Hematopoietic multipotent progenitor cell treated with erythropoietin and hydrocortisone succinate and interleukin-3 and kit ligand, for 8 days (in vitro differentiated cells): ENCODE measurements around the gene CHRND.
"Not testable (repeated sequence)": the region's sequence is repeated elsewhere in the genome, so short reads cannot be mapped to it uniquely, and the experiment has no call there.

Experiments used
- DNase-seq: peaks from one replicate; pipeline ENCODE4 v3.0.0-alpha.2; 2015

The CHRND gene

DNA sequence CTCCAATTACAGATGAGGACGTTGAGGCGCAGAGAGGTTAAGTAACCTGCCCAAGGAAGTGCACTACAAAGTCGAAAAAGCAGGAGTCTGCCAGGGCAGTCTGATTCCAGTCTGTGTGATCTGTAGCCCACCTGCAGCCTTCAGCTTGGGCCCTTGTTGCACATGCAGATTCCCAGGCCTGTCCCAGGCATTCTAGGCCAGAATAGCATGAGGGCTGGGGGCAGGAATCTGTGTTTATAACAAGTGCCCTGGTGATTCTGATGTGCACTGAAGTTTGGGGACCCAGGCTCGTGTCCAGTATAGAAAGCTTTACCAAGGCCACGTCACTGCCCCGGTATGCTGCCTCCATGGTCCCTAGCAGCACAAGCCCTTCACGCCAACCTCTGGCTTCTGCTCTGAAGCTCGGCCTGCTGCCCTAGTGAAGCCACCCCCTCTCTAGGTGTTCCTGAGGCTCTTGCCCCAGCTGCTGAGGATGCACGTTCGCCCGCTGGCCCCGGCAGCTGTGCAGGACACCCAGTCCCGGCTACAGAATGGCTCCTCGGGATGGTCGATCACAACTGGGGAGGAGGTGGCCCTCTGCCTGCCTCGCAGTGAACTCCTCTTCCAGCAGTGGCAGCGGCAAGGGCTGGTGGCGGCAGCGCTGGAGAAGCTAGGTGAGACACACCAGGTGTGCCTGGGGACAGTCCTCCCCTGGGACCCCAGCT, 18.1 kb downstream of the CHRND start:
- no peak for DNase-seq

DNA sequence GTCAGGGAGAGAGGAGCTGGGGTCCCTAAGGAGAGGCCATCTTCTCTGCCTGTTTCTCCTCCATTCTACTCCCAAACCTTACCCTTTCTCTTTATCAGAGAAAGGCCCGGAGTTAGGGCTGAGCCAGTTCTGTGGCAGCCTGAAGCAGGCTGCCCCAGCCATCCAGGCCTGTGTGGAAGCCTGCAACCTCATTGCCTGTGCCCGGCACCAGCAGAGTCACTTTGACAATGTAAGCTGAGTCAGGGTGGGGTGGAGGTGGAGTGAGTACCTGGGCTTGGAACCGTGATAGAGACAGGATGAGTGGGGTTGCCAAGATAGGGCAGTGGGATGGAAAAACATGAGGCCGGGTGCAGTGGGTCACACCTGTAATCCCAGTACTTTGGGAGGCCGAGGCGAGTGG, 18.7 kb downstream of the CHRND start:
- no peak for DNase-seq

DNA sequence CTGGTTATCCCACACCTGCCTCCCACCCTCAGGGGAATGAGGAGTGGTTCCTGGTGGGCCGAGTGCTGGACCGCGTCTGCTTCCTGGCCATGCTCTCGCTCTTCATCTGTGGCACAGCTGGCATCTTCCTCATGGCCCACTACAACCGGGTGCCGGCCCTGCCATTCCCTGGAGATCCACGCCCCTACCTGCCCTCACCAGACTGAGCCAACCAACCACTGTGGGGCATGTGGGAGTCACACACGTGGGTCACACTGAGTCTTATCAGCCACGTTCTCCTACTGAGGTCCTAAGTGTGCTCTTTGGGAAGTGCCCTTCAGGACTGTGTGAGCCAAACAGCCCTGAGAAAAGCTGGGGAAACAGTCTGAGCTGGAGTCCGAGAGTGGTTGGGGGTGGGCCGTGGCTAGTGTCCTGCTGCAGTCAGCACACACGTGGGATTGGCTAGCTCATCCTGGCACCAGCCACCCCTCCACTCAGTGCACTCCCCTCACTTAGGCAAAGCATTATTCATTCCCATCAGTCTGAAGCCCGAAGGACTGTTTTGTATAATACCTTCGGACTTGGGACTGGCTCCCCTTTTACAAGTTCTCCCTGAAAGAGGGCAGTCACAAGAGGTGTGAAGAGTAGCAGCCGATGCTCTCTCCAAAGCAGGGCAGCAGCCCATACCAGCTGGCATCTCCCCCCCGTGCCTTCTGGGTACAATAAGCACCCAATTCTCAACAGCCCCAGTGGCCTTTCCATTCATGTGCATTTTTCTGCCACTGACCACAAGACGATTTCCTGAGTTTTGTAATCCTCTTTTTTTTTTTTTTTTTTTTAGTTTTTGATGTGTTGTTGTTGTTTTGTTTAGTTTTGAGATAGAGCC, 19.8 kb downstream of the CHRND start:
- DNase-seq, result no peak

DNA sequence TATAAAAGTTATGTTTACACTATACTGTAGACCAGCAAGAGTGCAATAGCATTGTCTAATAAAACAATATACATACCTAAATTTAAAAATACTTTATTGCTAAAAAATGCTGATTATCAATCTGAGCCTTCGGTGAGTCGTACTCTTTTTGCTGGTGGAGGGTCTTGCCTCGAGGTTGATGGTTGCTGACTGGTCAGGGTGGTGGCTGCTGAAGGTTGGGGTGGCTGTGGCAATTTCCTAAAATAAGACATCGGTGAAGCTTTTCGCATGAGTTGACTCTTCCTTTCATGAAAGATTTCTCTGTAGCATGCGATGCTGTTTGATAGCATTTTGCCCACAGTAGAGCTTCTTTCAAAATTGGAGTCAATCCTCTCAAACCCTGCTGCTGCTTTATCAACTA, 22.0 kb downstream of the CHRND start:
- no peak for DNase-seq

DNA sequence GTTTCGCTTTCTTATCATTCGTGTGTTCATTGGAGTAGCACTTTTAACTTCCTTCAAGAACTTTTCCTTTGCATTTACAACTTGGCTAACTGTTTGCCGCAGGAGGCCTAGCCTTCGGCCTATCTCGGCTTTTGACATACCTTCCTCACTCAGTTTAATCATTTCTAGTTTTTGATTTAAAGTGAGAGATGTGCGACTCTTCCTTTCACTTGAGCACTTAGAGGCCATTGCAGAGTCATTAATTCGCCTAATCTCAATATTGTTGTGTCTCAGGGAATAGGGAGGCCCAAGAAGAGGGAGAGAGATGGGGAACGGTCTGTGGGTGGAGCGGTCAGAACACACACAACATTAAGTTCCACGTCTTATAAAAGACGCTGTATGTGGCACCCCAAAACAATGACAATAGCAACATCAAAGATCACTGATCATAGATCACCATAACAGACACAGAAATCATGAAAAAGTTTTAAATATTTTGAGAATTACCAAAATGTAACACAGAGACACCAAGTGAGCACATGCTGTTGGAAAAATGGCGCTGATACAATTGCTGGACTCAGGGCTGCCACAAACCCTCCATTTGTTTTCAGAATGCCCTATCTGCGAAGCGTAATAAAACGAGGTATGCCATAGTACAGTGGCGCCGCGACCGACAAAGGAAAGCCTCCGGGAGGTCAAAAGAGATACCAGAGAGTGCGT, 23.8 kb downstream of the CHRND start:
- peak; percentile 31 for DNase-seq

DNA sequence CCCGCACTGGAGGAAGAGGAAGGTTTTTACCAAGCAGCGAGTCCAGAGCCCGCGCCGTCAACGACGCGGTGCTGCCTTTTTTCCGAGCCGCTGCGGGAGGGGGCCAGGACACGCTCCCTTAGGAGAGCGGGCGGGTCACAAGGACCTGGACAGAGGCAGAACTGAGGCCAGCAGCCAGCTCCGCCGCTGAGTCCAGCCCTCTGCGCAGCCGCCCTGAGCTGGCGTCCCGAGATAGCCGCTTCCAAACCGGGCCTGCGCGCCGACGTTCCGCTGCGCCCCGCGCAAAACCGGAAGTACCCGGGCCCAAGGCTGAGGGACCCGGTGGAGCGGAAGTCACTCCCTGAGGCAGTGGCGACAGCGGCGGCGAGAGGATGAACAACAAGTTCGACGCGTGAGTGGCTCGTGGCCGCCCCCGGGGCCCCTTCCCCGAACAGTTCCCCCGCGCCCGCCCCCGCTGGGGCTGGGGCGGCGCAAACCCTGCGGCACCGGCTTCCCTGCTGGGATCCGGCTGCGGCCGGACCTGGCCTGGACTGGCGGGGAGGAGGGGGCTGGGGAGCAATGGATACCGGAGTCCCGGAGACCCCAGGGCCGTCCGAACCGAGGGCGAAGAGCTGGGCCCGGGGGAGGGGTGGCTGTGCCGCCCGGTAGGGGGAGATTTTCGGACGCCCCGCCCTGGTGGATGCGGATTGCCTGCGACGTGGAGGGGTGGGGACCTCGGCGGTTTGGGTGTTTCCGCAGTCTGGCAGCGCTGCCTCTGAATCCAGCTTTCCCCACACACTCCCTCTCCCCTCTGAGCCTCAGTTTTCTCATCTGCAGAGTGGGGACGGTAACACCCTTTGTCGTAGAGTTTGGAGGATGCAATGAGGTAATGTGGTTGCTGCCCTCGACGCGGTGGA, 24.6 kb downstream of the CHRND start, which contains the start of the genes EIF4E2 and TIGD1:
Gene EIF4E2 (plus strand): TSS at position 336 of the 896 bp plus-strand sequence. CDS start 36 bp downstream, at position 372.
Gene TIGD1 (minus strand): TSS at position 204 of the 896 bp plus-strand sequence. CDS start 675 bp downstream, outside the sequence.
- DNase-seq, result peak; percentile 92

DNA sequence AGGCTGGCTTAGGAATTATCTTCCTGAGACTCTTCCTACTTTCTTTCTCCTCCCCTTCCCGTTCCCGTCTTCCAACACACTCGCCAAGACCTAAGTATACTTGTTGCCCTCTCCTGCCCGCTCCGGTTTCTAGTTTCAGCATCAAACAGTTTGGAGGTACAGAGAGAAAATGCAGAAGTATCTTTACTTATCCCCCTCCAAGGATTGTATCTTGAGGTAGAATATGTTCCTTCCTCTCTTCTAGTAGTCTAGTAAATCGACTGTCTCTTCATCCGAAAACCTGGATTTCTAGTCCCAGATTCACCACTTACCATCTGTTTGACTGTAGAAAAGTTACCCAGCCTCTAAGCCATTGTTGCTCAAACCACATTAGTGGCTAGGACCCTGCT, 25.3 kb downstream of the CHRND start:
- peak; percentile 30 for DNase-seq

DNA sequence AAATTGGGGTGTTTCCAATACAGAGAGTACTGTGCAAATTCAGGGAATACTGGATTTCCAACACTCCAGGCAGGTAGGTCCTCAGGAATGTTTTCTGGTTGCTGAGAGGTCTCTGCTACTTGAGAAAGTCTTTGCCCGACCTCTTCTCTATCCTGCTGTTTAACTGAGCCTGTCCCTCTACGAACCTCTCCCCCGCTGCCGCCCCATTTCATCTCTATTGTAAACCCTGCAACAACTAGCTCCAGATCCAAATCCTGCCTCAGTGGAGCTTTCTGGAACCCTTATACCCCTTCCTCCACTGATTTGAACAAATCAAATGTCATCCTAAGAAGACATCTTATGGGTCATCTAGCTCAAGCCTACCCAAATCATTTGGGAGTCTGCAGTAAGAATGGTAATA, 25.8 kb downstream of the CHRND start:
- no peak for DNase-seq

DNA sequence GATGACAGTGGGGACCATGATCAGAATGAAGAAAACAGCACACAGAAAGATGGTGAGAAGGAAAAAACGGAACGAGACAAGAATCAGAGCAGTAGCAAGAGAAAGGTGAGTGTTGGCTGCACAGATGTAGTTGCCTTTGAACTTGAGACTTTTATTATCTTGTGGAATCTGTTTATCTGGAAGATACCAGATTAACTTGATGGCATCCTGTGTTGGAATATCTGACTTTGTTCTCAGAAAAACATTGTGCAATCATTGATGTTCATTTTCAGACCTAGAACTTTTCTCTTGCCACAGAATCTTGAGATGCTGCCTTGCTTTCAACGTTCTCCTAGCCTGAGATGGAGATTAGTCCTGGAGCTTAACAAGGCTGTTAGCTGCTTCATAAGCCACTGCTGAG, 30.5 kb downstream of the CHRND start:
- DNase-seq, result no peak

DNA sequence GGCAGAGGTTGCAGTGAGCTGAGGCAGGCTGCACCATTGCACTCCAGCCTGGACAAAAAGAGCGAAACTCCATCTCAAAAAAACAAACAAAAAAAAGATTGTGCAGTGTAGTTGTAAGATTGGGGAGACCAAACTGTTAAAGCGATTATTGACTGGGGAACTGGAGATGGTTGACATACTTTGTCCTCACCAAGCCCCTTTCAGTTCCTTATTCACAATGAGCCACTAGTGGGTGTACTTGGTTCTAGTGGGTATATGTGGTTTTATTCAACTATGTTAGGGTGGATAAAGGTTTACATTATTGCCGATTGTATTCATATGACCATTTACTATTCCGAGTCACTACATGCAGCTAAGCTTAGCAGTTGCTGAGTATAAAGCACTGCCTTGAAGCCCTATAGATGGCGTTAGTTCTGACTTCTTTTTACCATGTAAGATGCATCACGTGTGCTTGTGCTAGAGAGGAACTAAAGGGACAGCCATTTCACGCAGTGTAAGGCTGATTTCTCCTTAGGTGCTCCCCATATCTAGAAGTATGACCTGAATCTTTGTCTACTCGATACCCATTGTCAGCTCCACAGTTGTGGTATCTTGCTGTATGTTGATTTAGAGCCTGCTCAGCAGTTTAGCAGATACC, 36.7 kb downstream of the CHRND start:
- no peak for DNase-seq

DNA sequence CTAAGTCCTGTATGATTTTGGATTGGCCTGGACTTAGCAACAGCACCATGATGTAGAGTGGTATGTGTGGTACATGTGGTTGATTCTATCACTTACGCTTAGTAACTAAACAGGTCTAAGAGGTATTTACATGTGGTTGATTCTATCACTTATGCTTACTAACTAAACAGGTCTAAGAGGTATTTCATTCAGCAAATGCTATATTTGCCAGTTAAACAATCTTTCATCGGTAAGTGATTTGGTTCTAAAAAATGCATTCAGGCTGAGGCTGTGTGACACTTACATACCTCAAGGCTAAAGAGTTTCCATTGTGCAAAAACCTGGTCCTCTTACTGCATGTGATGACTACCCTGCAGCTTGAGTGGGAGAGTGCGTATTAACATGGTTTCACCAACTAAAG, 37.6 kb downstream of the CHRND start:
- DNase-seq, result no peak

DNA sequence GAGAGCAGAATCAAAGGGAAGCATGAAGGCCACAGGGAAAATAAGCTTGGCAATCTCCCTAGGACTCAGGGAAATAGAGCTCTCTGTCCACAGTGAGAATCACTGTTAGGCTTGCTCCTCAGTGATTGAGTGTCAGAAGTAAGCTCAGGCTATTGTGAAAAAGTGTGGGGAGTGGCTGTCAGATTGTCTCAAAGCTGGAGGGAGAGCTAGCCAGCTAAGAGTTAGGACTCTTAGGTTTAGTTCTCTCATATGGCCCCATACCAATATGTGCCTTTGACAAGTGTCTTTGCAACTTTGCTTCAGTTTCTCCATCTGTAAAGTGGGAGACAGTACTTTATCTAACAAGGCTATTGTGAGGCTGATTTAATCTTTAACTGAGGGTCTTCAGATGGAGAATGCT, 41.8 kb downstream of the CHRND start:
- peak; percentile 56 for DNase-seq

DNA sequence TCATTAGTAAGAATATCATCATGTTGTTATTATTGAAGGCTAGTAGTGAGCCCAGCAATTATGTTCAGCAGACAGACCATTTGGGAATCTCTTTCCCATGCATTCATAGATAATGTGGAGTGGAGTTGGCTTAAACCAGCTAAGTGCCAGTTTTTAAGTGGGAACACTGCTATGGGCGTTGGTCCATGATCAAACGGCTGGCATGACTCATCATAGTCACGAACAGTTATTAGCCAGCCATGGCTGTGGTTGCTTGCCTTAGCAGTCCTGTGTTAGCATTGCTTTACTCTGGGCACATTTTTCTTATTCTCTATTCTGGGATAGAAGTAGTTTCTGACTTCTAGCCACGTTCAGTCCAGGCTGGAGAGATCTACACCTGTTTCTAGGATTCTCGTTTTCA, 42.2 kb downstream of the CHRND start:
- peak; percentile 89 for DNase-seq

DNA sequence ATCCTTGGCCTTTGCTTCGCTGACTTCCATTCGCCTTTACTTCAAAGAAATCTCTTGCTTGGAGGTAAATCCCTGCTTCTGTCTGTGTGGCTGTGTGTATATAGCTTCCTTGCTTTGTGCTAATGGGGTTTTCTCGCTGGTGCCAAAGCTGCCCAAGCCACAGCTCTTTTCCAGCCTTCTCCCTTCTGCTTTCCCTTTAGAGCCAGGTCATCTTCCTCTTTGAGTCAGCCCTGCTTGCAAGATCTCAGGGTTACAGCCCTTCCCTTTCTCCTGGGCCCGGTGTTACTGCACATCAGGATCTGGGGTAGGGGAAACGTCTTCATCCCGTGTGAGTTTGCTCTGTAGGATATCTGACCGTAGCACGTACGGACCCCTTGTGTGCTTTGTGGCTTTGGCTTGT, 43.6 kb downstream of the CHRND start:
- no peak for DNase-seq

DNA sequence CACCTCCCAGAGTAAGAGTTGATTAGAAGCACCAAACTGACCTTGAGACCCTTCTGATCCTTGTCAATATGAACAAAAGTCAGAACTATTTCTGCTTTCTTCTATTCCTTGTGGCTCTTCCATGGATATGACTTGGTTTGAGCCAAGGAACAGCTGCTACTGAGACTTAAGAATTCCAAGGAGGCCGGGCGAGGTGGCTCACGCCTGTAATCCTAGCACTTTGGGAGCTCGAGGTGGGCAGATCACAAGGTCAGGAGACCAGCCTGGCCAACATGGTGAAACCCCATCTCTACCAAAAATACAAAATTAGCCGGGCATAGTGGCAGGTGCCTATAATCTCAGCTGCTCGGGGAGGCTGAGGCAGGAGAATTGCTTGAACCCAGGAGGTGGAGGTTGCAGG, 44.5 kb downstream of the CHRND start:
- not testable (repeated sequence) for DNase-seq

DNA sequence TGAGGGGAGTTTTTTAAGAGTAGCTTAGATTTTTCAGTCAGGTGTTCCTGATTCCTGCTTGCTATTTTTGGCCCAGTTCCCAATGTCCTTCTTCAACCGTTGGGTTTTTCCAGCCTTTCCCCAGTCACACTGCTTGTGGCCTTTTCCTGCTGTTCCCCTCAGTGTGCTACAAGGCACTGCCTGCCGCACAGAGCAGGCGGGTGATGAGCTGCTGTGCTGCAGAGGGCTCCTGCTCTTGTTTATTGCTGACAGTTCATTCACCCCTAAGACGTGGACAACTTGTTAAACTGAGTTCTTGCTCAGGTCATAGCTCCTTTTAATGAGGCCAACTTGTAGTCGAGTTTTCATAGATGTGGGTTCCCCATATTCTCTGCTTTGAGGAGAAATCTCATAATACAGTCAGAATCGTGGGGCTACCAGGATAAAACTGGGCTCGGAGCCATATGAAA, 45.1 kb downstream of the CHRND start:
- DNase-seq, result no peak

DNA sequence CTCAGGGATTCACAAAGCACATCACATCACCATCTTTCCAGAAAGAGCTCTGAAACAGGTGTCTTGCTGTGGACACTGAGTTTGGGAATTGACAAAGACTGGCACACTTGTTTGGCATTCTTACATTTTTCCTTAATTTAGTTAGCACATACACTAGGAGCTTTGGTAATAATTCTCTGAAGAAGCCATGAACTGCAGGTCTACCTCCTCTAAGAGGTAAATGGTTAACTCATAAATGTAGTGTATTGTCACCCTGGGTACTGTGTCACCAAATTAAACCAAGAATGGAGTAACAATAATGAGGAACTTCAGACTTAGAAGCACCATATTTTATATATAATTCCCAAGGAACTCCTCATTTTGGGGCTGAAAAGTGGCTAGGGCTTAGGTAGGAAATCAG, 47.1 kb downstream of the CHRND start:
- DNase-seq, result no peak

DNA sequence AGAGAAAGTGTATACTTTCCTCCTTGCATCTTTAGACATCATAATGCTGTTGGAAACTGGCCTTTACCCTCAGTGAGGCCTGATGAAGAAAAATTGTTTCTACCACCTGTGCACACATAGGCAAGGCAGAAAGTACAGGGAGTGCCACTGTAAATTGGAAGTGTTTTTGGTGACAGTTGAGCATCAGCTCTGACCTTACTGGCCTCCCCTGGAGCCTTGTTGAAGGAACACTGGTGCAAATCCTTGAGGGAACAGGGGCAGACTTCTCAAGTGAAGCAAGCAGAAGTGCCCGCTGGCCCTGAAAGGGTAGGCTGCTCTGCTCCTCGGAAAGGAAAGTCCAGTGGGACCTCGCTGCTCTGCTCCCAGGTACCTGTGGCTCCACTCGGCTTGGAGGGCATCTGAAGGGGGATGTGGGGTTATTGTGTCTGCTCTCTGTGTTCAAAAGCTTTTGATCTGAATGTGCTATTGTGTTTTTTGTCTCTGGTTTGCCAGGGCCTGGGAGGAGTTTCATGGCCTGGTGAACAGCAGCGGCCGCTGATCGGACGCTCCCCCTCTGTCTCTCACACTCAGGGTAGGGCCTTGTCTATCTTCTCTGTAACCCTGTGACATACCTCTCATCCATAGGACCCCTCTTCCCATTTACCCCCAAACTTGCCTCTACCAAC, 47.9 kb downstream of the CHRND start:
- no peak for DNase-seq

DNA sequence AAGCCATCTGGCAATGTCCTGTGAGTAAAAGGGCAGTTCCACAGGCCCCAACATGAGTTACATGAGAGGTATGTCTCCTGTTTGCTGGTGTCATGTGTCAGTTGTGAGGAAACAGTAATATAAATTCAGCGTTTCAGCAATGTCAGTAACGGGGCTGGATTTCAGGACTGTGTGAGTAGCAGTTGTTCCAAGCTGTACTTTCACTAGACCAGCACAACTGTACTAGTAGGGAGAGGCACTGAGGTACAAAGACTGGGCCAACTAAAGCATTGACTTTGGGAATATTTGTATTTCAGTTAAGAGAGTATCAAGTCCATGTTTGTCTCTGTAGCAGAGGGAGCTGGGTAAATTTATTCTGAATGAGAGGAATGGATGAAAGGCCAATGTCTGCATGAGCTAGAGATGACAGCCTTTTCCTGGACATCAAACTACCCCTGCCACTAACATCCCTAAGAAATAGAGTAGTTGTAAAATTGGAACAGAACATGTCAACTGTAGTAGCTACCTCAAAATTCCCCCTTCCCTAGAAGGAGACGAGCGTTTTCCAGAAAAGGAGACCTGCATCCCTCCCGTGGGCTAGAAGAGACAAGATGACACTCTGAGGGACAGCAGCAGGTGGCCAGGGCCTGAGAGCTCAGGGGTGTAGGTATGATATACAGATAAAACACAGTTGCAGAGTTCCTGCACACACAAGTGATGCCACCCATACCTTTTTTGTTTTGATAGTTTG, 48.9 kb downstream of the CHRND start:
- no peak for DNase-seq

DNA sequence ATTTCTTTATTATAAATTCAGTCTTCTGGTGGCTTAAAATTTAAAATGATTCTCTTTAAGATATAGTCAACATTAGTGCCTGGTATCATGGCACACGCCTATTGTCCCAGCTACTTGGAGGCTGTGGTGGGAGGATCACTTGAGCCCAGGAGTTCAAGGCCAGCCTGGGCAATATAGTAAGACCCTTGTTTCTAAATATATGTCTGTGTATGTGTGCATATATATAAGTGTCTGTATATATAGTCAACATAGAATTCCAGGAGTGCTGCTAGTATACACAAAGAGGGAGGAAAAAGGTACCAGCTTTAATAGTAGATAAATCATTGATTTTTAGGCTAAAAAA, 49.4 kb downstream of the CHRND start:
- no peak for DNase-seq

DNA sequence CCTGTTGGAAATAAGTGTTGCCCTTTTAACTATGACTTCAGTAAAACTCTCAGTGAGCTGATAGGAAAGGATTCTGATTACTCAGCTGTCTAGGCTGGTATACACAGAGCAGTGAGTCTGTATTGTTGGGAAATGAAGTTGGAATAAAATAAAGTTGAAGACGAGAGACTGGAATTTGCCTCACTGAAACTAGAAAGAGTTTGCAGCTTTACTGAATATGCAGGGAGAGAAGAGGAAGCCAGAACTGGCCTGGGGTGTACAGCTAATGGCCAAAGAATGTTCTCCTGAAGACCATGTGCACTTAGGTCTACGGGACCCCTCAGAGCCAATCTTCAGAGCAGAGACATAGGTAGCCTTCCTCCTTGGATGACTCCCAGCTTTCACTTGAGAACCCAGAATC, 51.0 kb downstream of the CHRND start:
- no peak for DNase-seq
